GM19397 (cell line): ENCODE measurements around the gene F13A1.
"Not testable (repeated sequence)": the region's sequence is repeated elsewhere in the genome, so short reads cannot be mapped to it uniquely, and the experiment has no call there.

ENCODE experiments used
- ATAC-seq: cut with Tn5 transposase; IDR thresholded peaks from one replicate; pipeline ENCODE4 v1.9.1; 2021; ENCODE audit warnings: mild to moderate bottlenecking, moderate library complexity; ENCODE audit not compliant: unreplicated experiment

Gene F13A1

GRCh38 chr6:6320901-6321300, 439 bp upstream of the F13A1 start:
- ATAC-seq = no peak

- ATAC-seq = no peak
Observed at GRCh38 chr6:6317825-6318733, 2.4 kb downstream of the F13A1 start.

GRCh38 chr6:6317386-6317785, 3.1 kb downstream of the F13A1 start:
- ATAC-seq = no peak

GRCh38 chr6:6315660-6316059, 4.8 kb downstream of the F13A1 start:
- no peak for ATAC-seq

- no peak for ATAC-seq
Observed at GRCh38 chr6:6314596-6314995, 5.9 kb downstream of the F13A1 start.

GRCh38 chr6:6312901-6313441, 7.5 kb downstream of the F13A1 start:
- no peak for ATAC-seq

GRCh38 chr6:6305575-6305974, 14.9 kb downstream of the F13A1 start:
- ATAC-seq = no peak

- not testable (repeated sequence) for ATAC-seq
Observed at GRCh38 chr6:6300383-6300782, 20.1 kb downstream of the F13A1 start.

- no peak for ATAC-seq
Observed at GRCh38 chr6:6293317-6293716, 27.1 kb downstream of the F13A1 start.

GRCh38 chr6:6287415-6287814, 33.0 kb downstream of the F13A1 start:
- ATAC-seq = peak; percentile 69

GRCh38 chr6:6285679-6286078, 34.8 kb downstream of the F13A1 start:
- no peak for ATAC-seq

GRCh38 chr6:6284221-6284966, 36.1 kb downstream of the F13A1 start:
- ATAC-seq = no peak

- no peak for ATAC-seq
Observed at GRCh38 chr6:6283746-6284145, 36.7 kb downstream of the F13A1 start.

GRCh38 chr6:6282716-6283115, 37.7 kb downstream of the F13A1 start:
- no peak for ATAC-seq

- ATAC-seq = no peak
Observed at GRCh38 chr6:6277413-6277812, 43.0 kb downstream of the F13A1 start.

GRCh38 chr6:6270948-6271535, 49.4 kb downstream of the F13A1 start:
- ATAC-seq = no peak

- no peak for ATAC-seq
Observed at GRCh38 chr6:6260196-6260722, 60.2 kb downstream of the F13A1 start.

GRCh38 chr6:6256886-6257285, 63.6 kb downstream of the F13A1 start:
- no peak for ATAC-seq

- no peak for ATAC-seq
Observed at GRCh38 chr6:6256259-6256658, 64.2 kb downstream of the F13A1 start.

- ATAC-seq = no peak
Observed at GRCh38 chr6:6251555-6252280, 68.7 kb downstream of the F13A1 start.
